C4-2B (cell line): ENCODE measurements around the gene REV3L.

Experiments used
- ZFX ChIP-seq: fragments of 450-650 bp; IDR thresholded peaks from 2 replicates; pipeline ENCODE4 v1.6.1; 2017
- TF ChIP-seq, protein P1 (sequence below): fragments of 450-650 bp; conservative IDR thresholded peaks from 2 replicates; pipeline ENCODE4 v1.5.1; 2017; ENCODE audit warnings: mild to moderate bottlenecking

DNA sequence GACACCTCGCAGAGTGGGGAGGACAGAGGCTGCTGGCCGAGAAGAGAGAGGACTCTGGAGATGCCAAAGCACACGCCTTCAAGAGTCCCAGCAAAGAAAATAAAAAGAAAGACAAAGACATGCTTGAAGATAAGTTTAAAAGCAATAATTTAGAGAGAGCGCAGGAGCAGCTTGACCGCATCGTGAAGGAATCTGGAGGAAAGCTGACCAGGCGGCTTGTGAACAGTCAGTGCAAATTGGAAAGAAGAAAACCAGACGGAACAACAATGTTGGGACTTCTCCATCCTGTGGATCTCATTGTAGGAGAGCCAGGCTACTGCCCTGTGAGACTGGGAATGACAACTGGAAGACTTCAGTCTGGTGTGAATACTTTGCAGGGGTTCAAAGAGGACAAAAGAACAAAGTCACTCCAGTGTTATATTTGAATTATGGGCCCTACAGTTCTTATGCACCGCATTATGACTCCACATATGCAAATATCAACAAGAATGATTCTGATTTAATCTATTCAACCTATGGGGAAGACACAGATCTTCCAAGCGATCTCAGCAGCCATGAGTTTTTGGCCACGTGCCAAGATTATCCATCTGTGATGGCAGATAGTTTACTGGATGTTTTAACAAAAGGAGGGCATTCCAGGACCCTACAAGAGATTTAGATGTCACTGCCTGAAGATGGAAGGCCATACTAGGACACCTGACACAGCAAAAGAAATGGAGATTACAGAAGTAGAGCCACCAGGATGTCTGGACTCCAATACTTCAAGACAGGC lies 52.2 kb downstream of the REV3L start:
- TF ChIP-seq, protein P1, sequence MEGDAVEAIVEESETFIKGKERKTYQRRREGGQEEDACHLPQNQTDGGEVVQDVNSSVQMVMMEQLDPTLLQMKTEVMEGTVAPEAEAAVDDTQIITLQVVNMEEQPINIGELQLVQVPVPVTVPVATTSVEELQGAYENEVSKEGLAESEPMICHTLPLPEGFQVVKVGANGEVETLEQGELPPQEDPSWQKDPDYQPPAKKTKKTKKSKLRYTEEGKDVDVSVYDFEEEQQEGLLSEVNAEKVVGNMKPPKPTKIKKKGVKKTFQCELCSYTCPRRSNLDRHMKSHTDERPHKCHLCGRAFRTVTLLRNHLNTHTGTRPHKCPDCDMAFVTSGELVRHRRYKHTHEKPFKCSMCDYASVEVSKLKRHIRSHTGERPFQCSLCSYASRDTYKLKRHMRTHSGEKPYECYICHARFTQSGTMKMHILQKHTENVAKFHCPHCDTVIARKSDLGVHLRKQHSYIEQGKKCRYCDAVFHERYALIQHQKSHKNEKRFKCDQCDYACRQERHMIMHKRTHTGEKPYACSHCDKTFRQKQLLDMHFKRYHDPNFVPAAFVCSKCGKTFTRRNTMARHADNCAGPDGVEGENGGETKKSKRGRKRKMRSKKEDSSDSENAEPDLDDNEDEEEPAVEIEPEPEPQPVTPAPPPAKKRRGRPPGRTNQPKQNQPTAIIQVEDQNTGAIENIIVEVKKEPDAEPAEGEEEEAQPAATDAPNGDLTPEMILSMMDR: no peak
- no peak for TF ChIP-seq ZFX
